A673 (cell line): Measurements from ENCODE around the gene LHFPL2. TPM values are rescaled to one million over a fixed set of nuclear protein-coding genes. Genes with fewer than 3 reads are reported as not detected.

Source experiments
- BruUV-seq: library from RNA; stranded (reverse); fragments of 400-500 nt; replicated peaks from 2 replicates; lab custom pipeline; 2021; lab: Mats Ljungman, UMichigan
- CTCF ChIA-PET: fragments of 300-600 bp; sonication (Branson Sonifier 250); formaldehyde crosslinking; loops from one replicate; lab custom pipeline; 2022; ENCODE audit warnings: antibody characterized with exemption; lab: Charles Lee
- POLR2A ChIA-PET: fragments of 300-600 bp; sonication (Branson Sonifier 250); formaldehyde crosslinking; loops from one replicate; lab custom pipeline; 2022; ENCODE audit warnings: antibody characterized with exemption; ENCODE audit not compliant: low non-redundant PET; lab: Charles Lee
- DNase-seq: peaks from one replicate; pipeline ENCODE4 v3.0.0-alpha.2; 2015; ENCODE audit warnings: low spot score
- H3K27ac ChIP-seq: fragments of 200-600 bp; sonication (generic); 2 replicates; pipeline ENCODE4 v1.5.1; 2016; ENCODE audit warnings: mixed run types, low read depth, mild to moderate bottlenecking, mixed read lengths, antibody characterized with exemption, low read length; ENCODE audit not compliant: poor library complexity, severe bottlenecking
- H3K27me3 ChIP-seq: fragments of 200-600 bp; sonication (generic); replicated peaks from 2 replicates; pipeline ENCODE4 v1.6.1; 2017; ENCODE audit warnings: mixed run types, low read depth, mild to moderate bottlenecking, mixed read lengths, antibody characterized with exemption, low read length; ENCODE audit not compliant: insufficient read depth, poor library complexity
- H3K36me3 ChIP-seq: fragments of 200-600 bp; sonication (generic); 2 replicates; pipeline ENCODE4 v1.6.1; 2016; ENCODE audit warnings: mixed run types, mild to moderate bottlenecking, mixed read lengths, antibody characterized with exemption, low read length; ENCODE audit not compliant: insufficient read depth, poor library complexity, severe bottlenecking
- H3K4me1 ChIP-seq: fragments of 200-600 bp; sonication (generic); 2 replicates; pipeline ENCODE4 v1.6.1; 2017; ENCODE audit warnings: mixed run types, mild to moderate bottlenecking, mixed read lengths, antibody characterized with exemption, low read length; ENCODE audit not compliant: insufficient read depth, poor library complexity, severe bottlenecking
- H3K4me3 ChIP-seq: fragments of 200-600 bp; sonication (generic); 2 replicates; pipeline ENCODE4 v1.5.1; 2016; ENCODE audit warnings: low read depth, mixed run types, mild to moderate bottlenecking, mixed read lengths, low read length; ENCODE audit not compliant: poor library complexity, severe bottlenecking
- H3K9me3 ChIP-seq: fragments of 200-600 bp; sonication (generic); 2 replicates; pipeline ENCODE4 v1.6.1; 2016; ENCODE audit warnings: mixed run types, low read depth, mild to moderate bottlenecking, mixed read lengths, antibody characterized with exemption, low read length; ENCODE audit not compliant: poor library complexity, severe bottlenecking
- EZH2 ChIP-seq: fragments of 200-600 bp; sonication (generic); IDR thresholded peaks from 2 replicates; pipeline ENCODE4 v1.6.1; 2017; ENCODE audit warnings: borderline replicate concordance, low read depth, mild to moderate bottlenecking, mixed read lengths, antibody characterized with exemption, low read length; ENCODE audit not compliant: poor library complexity, severe bottlenecking
- intact Hi-C: fragments of 100-400 bp; cut with micrococcal nuclease; formaldehyde crosslinking; loops from one replicate; pipeline ENCODE4 v1.10.0; 2022; ENCODE audit not compliant: unreplicated experiment
- total RNA-seq: library from RNA; stranded (reverse); gene quantifications from 2 replicates; pipeline ENCODE4 v1.2.3, GENCODE V29; 2021
- TF ChIP-seq, protein P1 (sequence below): fragments of 300-800, 200-600 bp; sonication (generic); conservative IDR thresholded peaks from 2 replicates; pipeline ENCODE4 v1.5.1; 2017; ENCODE audit warnings: low read depth, mild to moderate bottlenecking, antibody characterized with exemption, low read length, moderate library complexity, mixed read lengths

Gene LHFPL2
- total RNA-seq, 1 experiment from 2014 or later: 6.2 TPM

DNA sequence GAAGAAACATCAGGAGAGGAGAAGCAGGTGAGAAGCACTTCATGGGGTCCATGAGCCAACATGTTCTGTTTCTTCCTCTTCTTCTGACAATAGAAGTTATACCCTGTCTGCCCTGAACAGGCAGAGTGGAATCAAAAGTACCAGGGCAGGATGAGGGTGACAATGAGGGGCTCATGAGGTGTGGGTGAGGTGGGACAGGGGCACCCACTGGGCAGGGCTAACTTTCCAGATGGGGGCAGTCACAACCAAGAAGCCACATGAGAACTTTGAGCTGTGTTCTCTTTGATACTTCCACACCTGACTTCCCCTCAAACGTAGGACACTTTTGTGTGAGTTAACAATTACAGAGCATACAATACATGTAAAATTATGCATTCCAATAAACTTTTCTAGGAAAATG, 92.7 kb downstream of the LHFPL2 start:
- Histone ChIP-seq H3K9me3 (no peaks in the 10 kb centered on the region), H3K27ac (no peak overlapping the region), H3K36me3 (no peaks in the 10 kb centered on the region), H3K4me3 (no peak overlapping the region), H3K27me3 (no peaks in the 10 kb centered on the region), H3K4me1 (no peaks in the 10 kb centered on the region)
- CTCF ChIA-PET: no interaction called here
- no peak for DNase-seq
- TF ChIP-seq, protein P1, sequence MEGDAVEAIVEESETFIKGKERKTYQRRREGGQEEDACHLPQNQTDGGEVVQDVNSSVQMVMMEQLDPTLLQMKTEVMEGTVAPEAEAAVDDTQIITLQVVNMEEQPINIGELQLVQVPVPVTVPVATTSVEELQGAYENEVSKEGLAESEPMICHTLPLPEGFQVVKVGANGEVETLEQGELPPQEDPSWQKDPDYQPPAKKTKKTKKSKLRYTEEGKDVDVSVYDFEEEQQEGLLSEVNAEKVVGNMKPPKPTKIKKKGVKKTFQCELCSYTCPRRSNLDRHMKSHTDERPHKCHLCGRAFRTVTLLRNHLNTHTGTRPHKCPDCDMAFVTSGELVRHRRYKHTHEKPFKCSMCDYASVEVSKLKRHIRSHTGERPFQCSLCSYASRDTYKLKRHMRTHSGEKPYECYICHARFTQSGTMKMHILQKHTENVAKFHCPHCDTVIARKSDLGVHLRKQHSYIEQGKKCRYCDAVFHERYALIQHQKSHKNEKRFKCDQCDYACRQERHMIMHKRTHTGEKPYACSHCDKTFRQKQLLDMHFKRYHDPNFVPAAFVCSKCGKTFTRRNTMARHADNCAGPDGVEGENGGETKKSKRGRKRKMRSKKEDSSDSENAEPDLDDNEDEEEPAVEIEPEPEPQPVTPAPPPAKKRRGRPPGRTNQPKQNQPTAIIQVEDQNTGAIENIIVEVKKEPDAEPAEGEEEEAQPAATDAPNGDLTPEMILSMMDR: no peak
- TF ChIP-seq EZH2: no peak
- intact Hi-C loops: no loop called here
- BruUV-seq: no TSS peak
- POLR2A ChIA-PET: no interaction called here

- Histone ChIP-seq H3K4me3 (no peak overlapping the region), H3K36me3 (no peaks in the 10 kb centered on the region), H3K4me1 (no peaks in the 10 kb centered on the region), H3K9me3 (no peaks in the 10 kb centered on the region), H3K27me3 (no peaks in the 10 kb centered on the region), H3K27ac (no peak overlapping the region)
- ChIA-PET POLR2A (no interaction called here), CTCF (no interaction called here)
- DNase-seq: no peak
- no TSS peak for BruUV-seq
- intact Hi-C loops: no loop called here
- TF ChIP-seq EZH2: no peak
- TF ChIP-seq, protein P1: no peak
These were observed 93.9 kb downstream of the LHFPL2 start for GRCh38 chr5:78554670-78555069.

DNA sequence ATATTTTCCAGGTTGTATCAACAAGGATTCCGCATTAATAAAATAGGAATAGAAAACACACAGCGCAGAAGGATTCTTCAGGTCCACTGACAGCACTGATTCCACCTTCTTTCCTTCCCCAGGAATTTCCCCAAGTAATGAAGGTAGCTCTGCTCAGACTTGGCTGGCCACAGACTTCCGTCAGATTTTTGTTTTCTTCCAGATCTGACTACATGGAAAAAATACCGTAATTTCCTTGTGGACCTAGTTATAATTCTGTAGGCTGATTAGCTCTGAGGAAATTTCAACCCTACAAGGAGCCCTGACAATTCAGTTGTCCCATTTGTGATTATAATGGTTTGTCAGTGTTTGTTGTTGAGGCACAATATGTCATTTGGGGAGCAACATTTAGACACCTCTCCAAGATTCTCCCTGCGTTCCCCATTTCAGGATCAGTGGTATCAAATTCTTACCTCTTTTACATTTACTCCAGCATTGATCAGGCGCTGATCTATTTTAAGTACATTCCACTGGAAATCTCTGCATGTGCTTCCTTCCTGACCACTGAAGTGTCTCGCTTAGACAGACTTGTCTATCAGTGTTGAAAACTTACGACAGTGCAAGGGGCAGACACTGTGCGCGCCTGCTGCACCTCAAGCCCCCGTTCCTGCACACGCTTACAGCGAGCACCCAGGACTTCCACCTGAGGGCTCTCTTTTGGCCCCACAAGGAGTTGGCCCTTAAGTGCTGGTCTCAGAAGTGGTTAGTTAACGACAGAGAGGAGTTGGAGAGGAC, 94.8 kb downstream of the LHFPL2 start:
- ChIA-PET CTCF (no interaction called here), POLR2A (no interaction called here)
- Histone ChIP-seq H3K4me3 (no peak overlapping the region), H3K4me1 (no peaks in the 10 kb centered on the region), H3K27me3 (no peaks in the 10 kb centered on the region), H3K36me3 (no peaks in the 10 kb centered on the region), H3K27ac (no peak overlapping the region), H3K9me3 (no peaks in the 10 kb centered on the region)
- no peak for TF ChIP-seq EZH2
- TF ChIP-seq, protein P1: no peak
- no TSS peak for BruUV-seq
- intact Hi-C loops: no loop called here
- DNase-seq: no peak
